Activated T-cell treated with anti-CD3 and anti-CD28 coated beads, Interleukin-2, amount 50 U/mL, for 72 hours (primary cell): Measurements from ENCODE around the gene SLX4IP. TPM values are rescaled to one million over a fixed set of nuclear protein-coding genes. Genes with fewer than 3 reads are reported as not detected.

Experiments
- ATAC-seq, 2 donors: fragments of 150-1000 bp; cut with Tn5 transposase; replicated peaks in 1 of 2; 2 replicates each; pipeline ENCODE4 v1.10.0; 2021; ENCODE audit warnings: moderate library complexity in 2 of 2, mild to moderate bottlenecking in 1 of 2
- DNase-seq, 2 donors: peaks; one replicate each; pipeline ENCODE4 v3.0.0; 2021 to 2022; ENCODE audit warnings: mixed read lengths in 1 of 2
- H3K27ac Mint-ChIP-seq: one replicate; pipeline ENCODE4 v1.8.0; 2022; ENCODE audit warnings: mild to moderate bottlenecking, moderate library complexity, mixed read lengths
- H3K27me3 Mint-ChIP-seq: one replicate; pipeline ENCODE4 v1.8.0; 2022; ENCODE audit warnings: low read depth, mixed read lengths
- H3K36me3 Mint-ChIP-seq, 2 donors: one replicate each; pipeline ENCODE4 v1.8.0; 2022; ENCODE audit warnings: mixed read lengths in 2 of 2, mild to moderate bottlenecking in 1 of 2; ENCODE audit not compliant: insufficient read depth in 2 of 2
- H3K4me1 Mint-ChIP-seq: one replicate; pipeline ENCODE4 v1.8.0; 2022; ENCODE audit warnings: low read depth, mixed read lengths
- H3K4me3 Mint-ChIP-seq, 2 donors: one replicate each; pipeline ENCODE4 v1.8.0; 2022; ENCODE audit warnings: mild to moderate bottlenecking in 2 of 2, mixed read lengths in 2 of 2, moderate library complexity in 2 of 2
- H3K9me3 Mint-ChIP-seq, 2 donors: one replicate each; pipeline ENCODE4 v1.8.0; 2022; ENCODE audit warnings: mixed read lengths in 2 of 2
- total RNA-seq, 2 donors: library from RNA; stranded (reverse); gene quantifications; one replicate each; pipeline ENCODE4 v1.2.3, GENCODE V29; 2022

The SLX4IP gene
- total RNA-seq, 2 donors from 2014 or later: 7.3 to 10.9 TPM

DNA sequence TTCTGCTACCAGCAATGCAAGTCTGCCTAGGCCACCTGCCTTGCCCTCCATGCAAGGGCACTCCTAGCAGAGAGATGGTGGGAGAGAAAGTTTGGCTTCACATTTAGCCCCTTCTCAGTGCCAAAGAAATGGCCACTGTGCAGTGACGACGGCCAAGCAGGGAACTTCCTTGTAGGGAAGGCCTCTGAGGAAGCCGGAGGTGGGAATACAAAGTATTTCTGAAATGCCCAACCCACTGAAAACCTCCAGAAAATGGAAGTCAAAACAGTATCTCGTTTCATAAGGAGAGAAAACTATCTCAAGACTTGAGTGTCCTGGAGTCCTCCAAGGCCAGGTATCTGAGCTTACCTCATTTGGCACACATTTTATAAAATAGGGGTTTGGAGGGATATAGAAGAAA, 196.0 kb downstream of the SLX4IP start:
- H3K27ac Mint-ChIP-seq: no peak overlapping the region
- no peaks in the 10 kb centered on the region for H3K9me3 Mint-ChIP-seq
- DNase-seq (no peak), ATAC-seq (no peak)
- no peak overlapping the region for H3K4me3 Mint-ChIP-seq
- peaks cover 7% of the 10 kb centered on the region for H3K4me1 Mint-ChIP-seq
- no peaks in the 10 kb centered on the region for H3K36me3 Mint-ChIP-seq
- no peaks in the 10 kb centered on the region for H3K27me3 Mint-ChIP-seq

GRCh38 chr20:10632721-10633509, 197.8 kb downstream of the SLX4IP start:
- Mint-ChIP-seq H3K27me3 (no peaks in the 10 kb centered on the region), H3K4me3 (no peak overlapping the region), H3K9me3 (no peaks in the 10 kb centered on the region), H3K4me1 (peaks cover 7% of the 10 kb centered on the region), H3K36me3 (no peaks in the 10 kb centered on the region), H3K27ac (no peak overlapping the region)
- ATAC-seq (no peak), DNase-seq (no peak)

DNA sequence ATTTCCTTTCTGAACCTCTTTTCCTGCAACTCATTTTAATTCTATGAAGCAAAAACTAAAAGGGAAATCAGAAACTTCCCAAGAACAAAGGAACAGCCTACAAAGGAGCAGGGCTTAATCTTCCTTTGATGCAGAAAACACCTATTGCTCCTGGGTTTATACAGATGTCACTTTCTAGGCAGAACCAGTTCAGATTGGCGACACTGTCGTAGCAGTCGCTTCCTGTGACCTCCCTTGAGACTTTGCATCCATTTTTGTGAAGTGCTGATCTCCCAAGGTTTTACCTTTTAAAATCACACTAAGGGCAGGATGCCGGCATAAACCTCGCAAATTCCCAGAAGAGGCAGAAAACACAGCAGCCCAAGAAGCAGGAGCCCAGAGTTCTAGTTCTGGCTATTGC, 198.6 kb downstream of the SLX4IP start:
- H3K36me3 Mint-ChIP-seq: no peaks in the 10 kb centered on the region
- H3K4me3 Mint-ChIP-seq: no peak overlapping the region
- H3K27ac Mint-ChIP-seq: no peak overlapping the region
- peaks cover 7% of the 10 kb centered on the region for H3K4me1 Mint-ChIP-seq
- no peak for ATAC-seq
- no peaks in the 10 kb centered on the region for H3K27me3 Mint-ChIP-seq
- no peak for DNase-seq
- no peaks in the 10 kb centered on the region for H3K9me3 Mint-ChIP-seq

- H3K27ac Mint-ChIP-seq: no peak overlapping the region
- no peaks in the 10 kb centered on the region for H3K9me3 Mint-ChIP-seq
- no peak for ATAC-seq
- no peak for DNase-seq
- peaks cover 7% of the 10 kb centered on the region for H3K4me1 Mint-ChIP-seq
- H3K4me3 Mint-ChIP-seq: no peak overlapping the region
- no peaks in the 10 kb centered on the region for H3K27me3 Mint-ChIP-seq
- H3K36me3 Mint-ChIP-seq: no peaks in the 10 kb centered on the region
These were observed 199.1 kb downstream of the SLX4IP start for GRCh38 chr20:10634211-10634610.

DNA sequence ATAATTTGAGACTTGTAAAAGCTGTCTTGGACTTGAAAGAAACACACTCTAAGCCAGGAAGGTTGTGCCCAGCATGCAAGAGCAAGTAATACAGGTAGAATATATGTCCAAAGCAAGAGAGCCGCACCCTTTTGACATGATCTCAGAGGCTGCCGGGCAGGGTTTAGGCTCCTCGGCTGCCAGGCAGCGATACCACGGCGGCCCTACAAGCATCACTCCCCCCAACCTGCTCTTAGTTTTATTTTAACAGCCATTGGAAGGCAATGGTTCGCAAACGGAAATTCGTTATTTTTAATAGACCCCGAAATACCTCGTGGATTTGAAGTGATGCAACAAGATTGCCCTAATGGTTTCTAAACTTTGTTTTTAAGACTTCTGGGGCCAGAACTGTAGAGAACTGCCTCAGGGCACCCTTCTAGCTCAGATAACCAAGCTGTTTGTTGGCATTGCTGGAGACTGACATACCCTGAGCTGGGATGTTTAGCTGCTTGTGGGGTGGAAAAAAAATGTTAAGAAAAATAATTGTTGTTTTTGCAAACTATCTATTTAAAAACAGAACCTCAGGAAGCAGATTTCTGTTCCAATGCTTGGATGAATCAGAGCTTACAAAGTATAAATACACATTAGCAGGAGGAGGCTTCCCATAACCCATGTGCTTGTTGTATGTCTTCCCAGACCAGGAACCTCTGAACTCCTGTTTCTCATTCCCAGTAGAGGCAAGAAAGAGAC, 199.7 kb downstream of the SLX4IP start:
- ATAC-seq: no peak
- DNase-seq: no peak
- peaks cover 7% of the 10 kb centered on the region for H3K4me1 Mint-ChIP-seq
- H3K9me3 Mint-ChIP-seq: no peaks in the 10 kb centered on the region
- no peak overlapping the region for H3K4me3 Mint-ChIP-seq
- no peak overlapping the region for H3K27ac Mint-ChIP-seq
- no peaks in the 10 kb centered on the region for H3K36me3 Mint-ChIP-seq
- no peaks in the 10 kb centered on the region for H3K27me3 Mint-ChIP-seq

- H3K27ac Mint-ChIP-seq: no peak overlapping the region
- ATAC-seq (no peak), DNase-seq (no peak)
- peaks cover 7% of the 10 kb centered on the region for H3K4me1 Mint-ChIP-seq
- no peaks in the 10 kb centered on the region for H3K27me3 Mint-ChIP-seq
- H3K9me3 Mint-ChIP-seq: no peaks in the 10 kb centered on the region
- H3K4me3 Mint-ChIP-seq: no peak overlapping the region
- H3K36me3 Mint-ChIP-seq: no peaks in the 10 kb centered on the region
These were observed 200.5 kb downstream of the SLX4IP start for GRCh38 chr20:10635476-10636208.

GRCh38 chr20:10636326-10636818, 201.3 kb downstream of the SLX4IP start:
- no peaks in the 10 kb centered on the region for H3K9me3 Mint-ChIP-seq
- DNase-seq (no peak), ATAC-seq (no peak)
- H3K36me3 Mint-ChIP-seq: no peaks in the 10 kb centered on the region
- H3K4me1 Mint-ChIP-seq: peaks cover 7% of the 10 kb centered on the region
- no peaks in the 10 kb centered on the region for H3K27me3 Mint-ChIP-seq
- H3K27ac Mint-ChIP-seq: no peak overlapping the region
- H3K4me3 Mint-ChIP-seq: no peak overlapping the region

DNA sequence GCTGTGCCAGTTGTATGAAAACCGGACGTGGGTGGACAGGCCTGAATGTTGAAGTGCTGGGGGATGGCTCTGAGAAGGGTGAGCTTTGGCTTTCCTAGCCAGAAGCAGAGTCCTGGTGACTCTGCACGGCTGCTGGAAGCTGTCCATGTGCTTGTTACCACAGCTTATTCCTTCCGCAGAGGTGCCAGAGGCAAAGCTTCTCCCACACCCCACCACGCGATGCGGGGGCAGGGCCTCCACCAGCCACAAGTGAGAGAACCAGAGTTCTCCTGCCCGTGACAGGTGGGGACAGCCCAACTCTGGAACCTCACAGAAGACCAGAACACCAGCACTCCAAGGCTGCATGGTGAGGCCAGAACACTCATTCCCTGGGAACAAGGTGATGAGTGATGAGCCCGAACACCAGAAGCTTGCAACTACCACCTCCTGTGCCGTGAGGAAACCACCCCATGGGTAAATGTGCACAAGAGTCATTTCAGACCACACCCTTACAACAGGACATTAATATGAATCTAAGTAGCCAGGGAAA, 202.0 kb downstream of the SLX4IP start:
- Mint-ChIP-seq H3K4me3 (no peak overlapping the region), H3K36me3 (no peaks in the 10 kb centered on the region), H3K27me3 (no peaks in the 10 kb centered on the region), H3K27ac (no peak overlapping the region), H3K4me1 (peaks cover 7% of the 10 kb centered on the region), H3K9me3 (no peaks in the 10 kb centered on the region)
- DNase-seq: no peak
- no peak for ATAC-seq

GRCh38 chr20:10637563-10637962, 202.5 kb downstream of the SLX4IP start:
- no peaks in the 10 kb centered on the region for H3K36me3 Mint-ChIP-seq
- no peaks in the 10 kb centered on the region for H3K27me3 Mint-ChIP-seq
- no peaks in the 10 kb centered on the region for H3K9me3 Mint-ChIP-seq
- peaks cover 7% of the 10 kb centered on the region for H3K4me1 Mint-ChIP-seq
- DNase-seq (no peak), ATAC-seq (no peak)
- H3K27ac Mint-ChIP-seq: no peak overlapping the region
- H3K4me3 Mint-ChIP-seq: no peak overlapping the region

DNA sequence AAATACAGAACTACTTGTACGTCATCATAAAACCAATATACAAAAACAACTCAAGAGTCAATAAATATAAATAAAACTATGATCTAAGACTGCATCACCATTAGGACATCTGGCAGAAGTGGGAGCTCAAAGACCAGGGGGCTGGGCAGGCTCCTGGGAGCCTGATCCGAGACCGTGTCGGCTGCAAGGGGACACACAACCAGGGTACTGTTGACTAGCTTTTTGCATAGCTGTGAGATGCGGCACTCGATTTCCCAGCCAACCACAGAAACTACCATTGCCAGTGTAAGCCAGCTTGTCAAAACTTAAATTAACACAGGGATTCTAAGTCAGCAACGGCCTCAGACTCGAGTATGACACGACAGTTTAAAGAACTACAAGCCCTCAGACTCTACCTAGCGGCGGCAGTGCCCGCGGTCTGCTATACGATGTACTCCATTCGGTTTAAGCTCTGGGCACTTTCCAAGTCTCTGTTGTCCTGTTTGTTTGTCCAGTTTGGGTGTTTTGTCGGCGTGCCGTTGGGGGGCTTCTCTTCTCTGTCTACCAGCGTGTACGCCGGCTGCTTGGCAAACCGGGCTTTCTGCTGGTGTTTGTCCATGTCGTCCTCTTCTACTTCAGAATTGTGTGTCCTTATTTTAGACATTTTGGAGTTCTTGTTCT, 204.1 kb downstream of the SLX4IP start:
- no peaks in the 10 kb centered on the region for H3K9me3 Mint-ChIP-seq
- DNase-seq (no peak), ATAC-seq (no peak)
- peaks cover 6% of the 10 kb centered on the region for H3K4me1 Mint-ChIP-seq
- no peak overlapping the region for H3K27ac Mint-ChIP-seq
- H3K4me3 Mint-ChIP-seq: no peak overlapping the region
- H3K36me3 Mint-ChIP-seq: no peaks in the 10 kb centered on the region
- no peaks in the 10 kb centered on the region for H3K27me3 Mint-ChIP-seq

GRCh38 chr20:10639737-10640556, 204.8 kb downstream of the SLX4IP start:
- H3K27ac Mint-ChIP-seq: no peak overlapping the region
- DNase-seq (no peak), ATAC-seq (no peak)
- peaks cover 6% of the 10 kb centered on the region for H3K4me1 Mint-ChIP-seq
- no peaks in the 10 kb centered on the region for H3K36me3 Mint-ChIP-seq
- H3K27me3 Mint-ChIP-seq: no peaks in the 10 kb centered on the region
- H3K9me3 Mint-ChIP-seq: no peaks in the 10 kb centered on the region
- no peak overlapping the region for H3K4me3 Mint-ChIP-seq

DNA sequence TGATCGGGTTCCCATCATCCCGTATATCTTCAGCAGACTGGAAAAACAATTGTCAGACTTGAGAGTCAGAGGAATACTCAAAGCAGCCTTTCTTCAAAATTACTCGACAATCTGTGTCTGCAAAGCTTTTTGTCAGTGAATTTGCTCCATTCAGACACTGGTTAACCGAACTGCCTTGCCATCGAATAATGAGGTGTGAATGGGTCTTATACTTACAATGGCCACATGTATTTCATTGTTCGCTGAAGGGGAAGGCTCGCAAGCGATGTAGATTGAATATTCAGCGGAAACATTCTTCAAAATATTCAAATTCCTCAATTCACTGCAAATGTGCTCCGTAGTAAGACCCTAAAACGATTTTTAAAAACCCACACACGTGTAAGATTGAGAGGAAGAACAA, 205.8 kb downstream of the SLX4IP start:
- Mint-ChIP-seq H3K4me3 (no peak overlapping the region), H3K36me3 (no peaks in the 10 kb centered on the region), H3K27me3 (no peaks in the 10 kb centered on the region), H3K27ac (no peak overlapping the region), H3K9me3 (no peaks in the 10 kb centered on the region), H3K4me1 (peaks cover 6% of the 10 kb centered on the region)
- no peak for DNase-seq
- ATAC-seq: no peak
